GM21390 (cell line): Measurements from ENCODE around the gene TBC1D22A.

ENCODE experiments used
- ATAC-seq: cut with Tn5 transposase; IDR thresholded peaks from one replicate; pipeline ENCODE4 v1.9.1; 2021; ENCODE audit not compliant: unreplicated experiment

Gene TBC1D22A

DNA sequence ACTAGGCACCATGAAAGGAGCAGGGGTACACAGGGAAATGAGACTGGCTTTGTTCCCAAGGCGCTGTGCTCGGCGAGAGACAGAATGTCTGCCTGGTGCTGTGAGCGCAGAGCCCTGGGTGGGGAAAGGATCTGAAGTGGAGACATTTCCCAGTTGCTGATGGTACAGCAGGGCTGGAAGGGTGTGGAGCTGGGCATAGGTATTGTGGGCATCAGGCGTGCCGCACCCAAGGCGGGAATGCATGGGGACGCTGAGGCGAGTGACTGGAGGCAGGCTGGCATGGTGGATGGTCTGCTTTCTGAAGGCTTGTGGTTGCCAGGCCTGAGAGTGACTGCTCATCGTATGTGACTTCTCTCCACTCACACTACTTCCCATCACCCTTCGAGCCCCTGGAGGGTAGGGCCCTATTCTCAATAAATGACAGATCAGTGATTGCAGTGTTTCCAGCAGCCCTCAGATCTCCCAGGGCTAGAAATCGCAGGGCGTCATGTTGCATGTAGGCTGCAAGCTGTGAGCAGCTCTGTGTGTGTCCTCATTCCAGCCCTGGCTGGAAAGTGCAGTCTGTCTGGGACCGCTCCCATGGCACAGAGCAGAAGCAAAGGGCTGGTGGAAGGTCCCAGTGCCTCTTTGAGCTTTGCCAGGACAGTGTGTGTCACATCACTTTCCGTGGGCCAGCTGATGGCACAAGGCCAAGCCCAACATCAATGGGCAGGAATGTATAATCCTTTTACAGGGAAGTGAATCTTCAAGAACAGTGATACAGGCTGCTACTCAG, 67.7 kb downstream of the TBC1D22A start:
- no peak for ATAC-seq

DNA sequence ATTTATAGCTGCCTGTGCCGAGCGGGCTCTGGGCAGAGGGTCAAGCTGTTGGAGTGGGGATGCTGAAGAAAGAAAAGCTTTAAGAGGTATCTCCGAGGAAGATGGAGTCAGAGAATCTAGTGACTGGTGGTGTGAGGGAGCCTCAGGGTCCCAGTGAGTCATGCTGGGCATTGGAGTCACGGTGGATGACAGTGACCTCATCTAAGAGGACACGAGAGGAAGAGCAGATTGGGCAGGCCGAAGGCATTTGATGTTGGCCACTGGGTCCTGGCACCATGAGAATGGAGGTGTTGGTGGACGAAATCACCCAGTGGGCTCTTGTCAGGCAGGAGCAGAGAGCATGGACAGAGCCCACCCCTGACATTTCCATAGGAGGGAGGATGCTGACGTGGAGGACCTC, 68.4 kb downstream of the TBC1D22A start:
- no peak for ATAC-seq

DNA sequence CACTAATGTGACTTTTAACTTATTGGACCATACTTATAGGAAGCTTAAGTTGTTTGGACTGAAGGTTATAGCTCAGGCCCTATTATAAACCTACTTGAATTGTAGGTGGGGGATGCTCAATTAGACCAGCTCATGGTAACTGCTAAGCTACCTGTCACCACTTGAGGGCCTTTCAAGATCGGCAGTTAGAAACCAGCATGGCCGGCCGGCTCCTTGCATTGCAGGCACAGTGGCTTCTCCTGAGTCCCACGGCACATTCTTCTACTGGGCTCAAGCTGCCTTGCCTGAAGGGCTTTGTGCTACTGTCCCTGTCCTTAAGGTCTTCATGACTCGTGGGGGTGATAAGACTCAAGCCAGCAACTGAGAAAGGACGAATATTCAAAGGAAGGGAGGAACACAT, 70.8 kb downstream of the TBC1D22A start:
- no peak for ATAC-seq

GRCh38 chr22:46834021-46834737, 71.7 kb downstream of the TBC1D22A start:
- ATAC-seq, result no peak

- no peak for ATAC-seq
Observed at GRCh38 chr22:46835288-46835687, 72.8 kb downstream of the TBC1D22A start.

DNA sequence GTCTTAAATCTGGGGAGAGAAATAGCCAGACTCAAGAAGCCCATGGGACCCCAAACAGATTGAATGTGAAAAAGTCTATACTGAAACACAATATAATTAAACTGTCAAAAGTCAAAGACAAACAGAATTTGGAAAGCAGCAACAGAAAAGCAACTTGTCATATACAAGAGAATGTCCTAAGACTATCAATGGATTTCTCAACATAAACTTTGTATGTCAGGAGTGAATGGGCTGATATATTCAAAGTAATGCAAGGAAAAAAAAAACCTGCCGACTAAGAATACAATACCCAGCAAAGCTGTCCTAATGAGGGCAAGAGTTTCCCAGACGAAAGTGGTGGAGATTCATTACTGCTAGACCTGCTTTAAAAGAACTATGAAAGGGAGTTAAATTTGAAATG, 73.2 kb downstream of the TBC1D22A start:
- ATAC-seq, result no peak

DNA sequence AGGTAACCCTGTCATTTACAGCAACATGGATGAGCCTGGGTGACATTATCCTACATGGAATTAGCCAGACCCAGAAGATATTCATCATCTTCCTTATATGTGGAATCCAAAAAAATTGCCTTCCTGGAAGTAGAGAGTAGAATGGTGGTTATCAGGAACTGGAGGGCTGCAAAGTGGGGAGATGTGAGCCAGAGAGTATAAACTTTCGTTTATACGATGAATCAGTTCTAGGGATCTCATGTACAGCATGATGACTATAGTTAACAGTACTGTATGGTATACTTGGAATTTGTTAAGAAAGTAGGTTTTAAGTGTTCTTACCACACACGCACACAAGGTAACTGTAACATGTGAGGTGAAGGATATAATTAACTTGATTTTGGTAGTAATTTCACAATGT, 79.1 kb downstream of the TBC1D22A start:
- no peak for ATAC-seq

DNA sequence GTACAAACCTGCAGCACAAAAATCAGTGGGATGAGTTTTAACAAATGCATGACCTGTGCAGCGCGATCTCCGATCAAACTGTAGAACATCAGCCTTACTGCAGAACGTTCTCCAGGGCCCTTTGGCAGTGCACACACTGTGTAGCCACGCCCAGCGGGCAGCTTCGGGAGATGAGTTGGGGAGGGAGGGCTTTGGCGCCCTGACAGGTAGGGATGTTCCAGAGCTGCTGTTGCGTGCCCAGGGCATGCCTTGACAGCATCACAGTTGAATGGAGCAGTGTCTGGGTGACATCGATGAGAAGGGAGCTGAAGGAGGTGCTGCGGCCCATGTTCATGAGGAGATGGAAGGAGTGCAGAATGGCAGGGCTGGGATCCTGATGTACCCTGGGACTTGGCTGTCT, 80.2 kb downstream of the TBC1D22A start:
- no peak for ATAC-seq

- no peak for ATAC-seq
Observed at GRCh38 chr22:46843821-46844255, 81.4 kb downstream of the TBC1D22A start.

GRCh38 chr22:46844606-46845210, 82.3 kb downstream of the TBC1D22A start:
- ATAC-seq, result no peak

- no peak for ATAC-seq
Observed at GRCh38 chr22:46845296-46846149, 83.1 kb downstream of the TBC1D22A start.

DNA sequence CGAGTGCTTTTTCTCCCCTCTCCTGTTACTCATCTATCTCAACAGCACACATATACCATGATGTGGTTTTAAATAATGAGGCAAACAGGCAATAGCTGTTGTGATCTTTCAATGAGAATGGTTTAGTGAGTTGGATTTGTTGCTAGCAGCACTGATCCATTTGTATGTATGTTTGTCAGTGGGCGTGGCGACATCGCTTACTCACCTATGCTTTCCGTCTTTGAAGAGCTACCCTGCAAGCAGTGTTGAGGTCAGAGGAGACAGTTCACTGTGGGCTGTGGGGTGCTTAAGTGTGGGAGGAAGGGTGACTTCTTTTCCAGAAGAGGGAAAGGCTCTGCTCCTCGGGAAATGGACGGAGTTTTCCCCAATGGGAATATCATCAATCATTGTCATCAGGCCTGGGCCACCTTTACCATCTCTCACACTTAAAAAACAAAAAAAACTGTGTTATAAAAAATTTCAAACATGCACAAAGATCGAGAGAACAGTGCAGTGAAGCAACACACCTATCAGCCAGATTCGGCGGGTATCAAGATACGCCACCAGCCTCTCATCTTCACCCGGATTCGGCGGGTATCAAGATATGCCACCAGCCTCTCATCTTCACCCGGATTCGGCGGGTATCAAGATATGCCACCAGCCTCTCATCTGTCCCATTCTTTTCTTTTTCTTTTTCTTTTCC, 83.8 kb downstream of the TBC1D22A start:
- no peak for ATAC-seq

- no peak for ATAC-seq
Observed at GRCh38 chr22:46846832-46847355, 84.4 kb downstream of the TBC1D22A start.

DNA sequence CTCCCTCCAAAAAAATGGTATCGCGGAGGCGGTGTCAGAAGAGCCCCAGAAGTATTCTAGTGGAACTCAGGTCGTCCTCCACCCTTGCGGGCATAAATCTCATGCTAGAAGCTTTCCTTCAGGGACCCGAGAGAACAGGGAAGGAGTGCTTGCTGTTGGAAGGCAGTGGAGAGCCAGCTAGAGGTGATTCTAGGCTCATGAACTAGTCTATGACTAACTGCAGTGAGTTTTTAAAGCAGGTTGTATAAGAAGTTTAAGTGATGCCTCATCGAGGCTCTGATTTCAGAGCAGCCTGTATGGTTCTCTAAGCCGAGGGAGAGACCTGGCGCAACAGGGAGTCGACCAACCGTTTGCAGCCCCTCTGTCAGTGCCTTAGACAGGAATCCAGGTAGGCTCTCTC, 85.7 kb downstream of the TBC1D22A start:
- ATAC-seq, result no peak

DNA sequence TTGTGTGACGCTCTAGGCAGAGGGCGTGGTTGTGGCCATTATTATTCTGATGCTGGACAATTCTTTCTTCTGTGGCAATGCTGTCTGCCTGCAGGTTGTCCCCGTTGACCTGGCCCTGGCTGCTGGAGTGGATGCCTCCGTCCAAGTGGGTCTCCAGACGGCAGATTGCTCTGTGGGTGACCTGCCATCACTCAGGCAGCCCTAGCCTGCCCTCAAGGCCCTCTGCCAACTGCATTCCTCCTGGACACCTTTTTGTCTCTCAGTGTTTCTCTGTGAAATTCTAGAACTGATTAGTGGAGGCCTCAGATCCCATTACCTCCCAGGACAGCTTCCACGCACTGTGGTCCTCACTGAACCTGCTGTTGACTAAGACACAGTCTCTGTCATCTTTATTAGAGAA, 86.7 kb downstream of the TBC1D22A start:
- no peak for ATAC-seq

- no peak for ATAC-seq
Observed at GRCh38 chr22:46849951-46850350, 87.5 kb downstream of the TBC1D22A start.

DNA sequence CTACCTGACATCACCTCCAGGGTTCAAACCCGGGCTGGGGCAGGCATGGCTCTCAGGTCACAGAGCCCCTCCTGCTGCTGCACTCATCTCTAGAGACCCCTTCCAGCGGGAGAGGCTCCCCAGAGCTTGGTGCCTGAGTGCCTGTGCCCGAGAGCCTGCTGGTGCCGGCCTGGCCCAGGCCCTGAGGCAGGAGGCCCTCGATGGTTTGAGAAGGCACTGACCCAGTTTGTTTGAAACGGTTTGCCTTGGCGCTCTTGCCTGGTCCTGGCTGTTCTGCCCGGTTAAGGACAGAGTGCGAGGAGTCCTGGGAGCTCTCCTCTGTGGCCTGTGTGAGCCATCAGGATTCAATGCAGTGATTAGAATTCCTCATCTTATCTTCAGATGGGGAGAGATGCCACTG, 88.9 kb downstream of the TBC1D22A start:
- ATAC-seq, result no peak

DNA sequence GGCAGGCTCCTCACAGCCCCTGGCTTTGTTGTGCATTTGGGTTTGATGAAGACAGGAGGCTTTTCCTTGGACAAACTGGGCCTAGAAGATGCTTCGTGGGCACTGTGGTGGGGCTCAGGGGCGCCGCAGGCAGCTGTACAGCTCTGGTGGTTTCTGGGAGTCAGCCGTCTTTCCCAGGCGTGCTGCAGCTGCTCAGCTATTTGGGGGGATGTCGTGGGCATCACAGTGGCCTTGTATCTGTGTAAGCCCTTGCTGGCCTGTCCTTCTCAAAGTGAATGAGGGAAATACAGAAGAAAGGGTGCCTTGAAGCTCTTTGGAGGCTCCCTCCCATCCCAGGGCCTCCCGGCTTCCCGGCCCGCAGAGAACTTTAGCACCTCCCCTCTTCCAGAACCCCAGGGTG, 89.5 kb downstream of the TBC1D22A start:
- ATAC-seq, result no peak

DNA sequence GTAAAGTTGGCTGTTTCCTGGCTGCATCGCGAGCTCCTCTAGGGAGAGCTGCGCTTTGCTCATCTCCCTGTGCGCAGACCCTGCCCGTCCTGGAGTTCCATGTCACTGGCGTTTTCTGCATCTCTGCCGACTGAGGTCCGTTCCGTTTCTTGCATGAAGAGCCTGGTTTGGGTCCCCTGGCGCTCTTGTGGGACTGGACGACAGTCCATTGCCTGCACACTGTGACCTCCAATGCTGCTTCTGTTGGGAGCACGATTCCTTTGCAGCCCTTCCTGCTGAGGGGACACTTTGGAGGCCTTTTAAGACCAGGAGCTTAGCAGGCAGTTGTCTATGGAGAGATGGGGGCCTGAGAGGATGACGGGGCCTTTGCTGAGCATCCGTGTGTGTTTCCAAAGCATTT, 90.3 kb downstream of the TBC1D22A start:
- no peak for ATAC-seq

DNA sequence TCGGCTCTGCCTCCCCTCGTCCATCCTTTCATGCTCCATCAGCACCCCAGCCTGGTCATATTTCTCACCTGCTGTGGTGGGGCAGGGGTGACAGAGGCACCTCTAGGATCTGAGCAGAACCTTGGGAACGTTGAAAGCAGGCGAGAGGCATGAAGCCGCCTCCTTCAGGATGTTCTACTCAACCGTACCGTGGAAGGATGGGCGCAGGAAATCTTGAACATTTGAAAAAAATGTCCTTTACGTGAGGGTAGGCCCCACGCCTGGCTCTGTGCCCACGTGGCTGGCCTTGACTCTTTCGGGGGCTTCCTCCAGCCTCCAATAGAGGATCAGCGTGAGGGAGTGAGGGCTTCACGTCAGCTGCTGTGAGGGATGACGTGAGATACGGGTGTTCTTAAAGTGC, 90.7 kb downstream of the TBC1D22A start:
- no peak for ATAC-seq
